ENCODE data around the gene GAS6.
"Not testable (repeated sequence)": the region's sequence is repeated elsewhere in the genome, so short reads cannot be mapped to it uniquely, and the experiment has no call there.

GAS6 gene

DNA sequence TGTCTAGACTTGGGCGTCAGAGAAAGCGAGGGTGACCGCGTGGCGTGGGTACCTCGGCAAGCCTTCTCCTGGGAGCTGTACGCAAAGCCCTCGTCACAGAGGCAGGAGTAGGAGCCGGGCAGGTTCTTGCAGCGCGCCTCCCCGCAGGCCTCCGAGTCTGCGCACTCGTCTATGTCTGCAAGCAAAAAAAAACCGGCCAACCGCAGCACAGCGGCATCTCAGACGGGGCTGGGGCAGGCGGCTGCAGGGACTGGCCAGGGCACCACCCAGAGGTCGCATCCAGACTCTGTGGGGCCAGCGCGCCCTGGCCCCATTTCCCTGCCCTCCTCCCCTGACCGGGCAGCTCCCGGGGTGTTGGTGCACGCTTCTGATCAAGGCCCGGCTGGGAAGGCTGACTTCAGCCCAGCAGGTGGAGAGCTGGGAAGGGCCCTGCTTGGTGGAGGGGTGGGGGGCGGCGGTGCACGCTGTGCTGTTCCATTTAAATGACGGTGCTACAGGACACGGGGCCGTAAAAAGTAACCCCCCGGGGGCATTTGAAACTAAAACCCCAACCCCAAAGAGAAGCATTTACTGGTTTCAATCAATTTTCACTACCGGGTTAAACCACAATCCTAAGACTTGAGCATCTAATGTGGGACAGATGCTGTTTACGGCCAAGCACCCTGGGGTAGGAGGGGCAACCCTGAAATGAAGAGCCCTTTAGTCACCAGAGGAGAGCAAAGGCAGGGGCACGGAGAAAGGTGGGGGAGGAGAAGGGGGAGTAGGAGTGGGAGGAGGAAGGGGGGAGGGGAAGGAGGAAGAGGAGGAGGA is 28.2 kb downstream of the GAS6 start:
- peak; percentile 23 for DNase-seq

DNA sequence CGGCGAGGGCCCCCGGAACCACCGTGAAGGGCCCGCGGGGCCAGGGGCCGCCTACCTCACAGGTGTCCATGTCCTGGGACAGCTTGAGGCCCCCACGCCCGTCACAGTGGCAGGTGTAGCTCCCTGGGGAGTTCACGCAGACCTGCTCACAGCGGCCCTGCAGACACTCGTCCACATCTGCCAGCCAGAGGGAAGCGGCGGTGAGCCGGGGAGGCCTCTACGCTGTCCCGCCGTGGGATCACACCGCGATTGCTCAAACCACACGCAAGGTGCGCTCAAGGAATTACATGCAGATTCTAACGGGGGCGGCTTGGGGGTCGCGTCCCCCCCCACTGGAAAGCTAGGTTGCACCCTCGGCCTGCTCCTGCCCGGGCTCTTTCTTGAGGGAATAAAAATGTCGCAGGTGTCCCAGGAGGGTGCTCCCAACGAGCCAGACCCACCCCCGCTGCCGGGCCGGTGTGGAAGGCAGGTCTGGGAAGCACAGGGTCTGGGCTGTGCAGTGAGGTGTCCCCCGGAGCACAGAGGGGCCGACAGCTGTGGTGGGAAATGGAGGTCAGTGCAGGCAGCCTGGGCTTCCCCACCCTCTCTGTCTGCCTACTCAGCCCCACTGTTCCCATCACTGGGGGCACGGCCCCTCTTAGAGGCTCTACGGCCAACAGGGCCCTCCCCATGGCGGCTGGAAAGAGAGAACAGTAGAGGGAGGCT is 29.2 kb downstream of the GAS6 start:
- DNase-seq = peak; percentile 3

DNA sequence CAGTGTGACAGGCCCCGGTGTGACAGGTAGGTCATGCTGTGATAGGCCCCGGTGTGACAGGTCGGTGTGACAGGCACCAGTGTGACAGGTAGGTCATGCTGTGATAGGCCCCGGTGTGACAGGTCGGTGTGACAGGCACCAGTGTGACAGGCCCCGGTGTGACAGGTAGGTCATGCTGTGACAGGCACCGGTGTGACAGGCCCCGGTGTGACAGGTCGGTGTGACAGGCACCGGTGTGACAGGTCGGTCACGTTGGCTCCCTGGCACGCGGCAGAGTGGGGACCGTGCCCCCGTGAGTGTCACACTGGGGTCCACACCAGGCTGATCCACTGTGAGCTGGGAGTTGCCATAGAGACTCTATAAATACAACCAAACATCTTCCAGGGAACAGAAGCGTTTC is 29.9 kb downstream of the GAS6 start:
- DNase-seq = not testable (repeated sequence)

DNA sequence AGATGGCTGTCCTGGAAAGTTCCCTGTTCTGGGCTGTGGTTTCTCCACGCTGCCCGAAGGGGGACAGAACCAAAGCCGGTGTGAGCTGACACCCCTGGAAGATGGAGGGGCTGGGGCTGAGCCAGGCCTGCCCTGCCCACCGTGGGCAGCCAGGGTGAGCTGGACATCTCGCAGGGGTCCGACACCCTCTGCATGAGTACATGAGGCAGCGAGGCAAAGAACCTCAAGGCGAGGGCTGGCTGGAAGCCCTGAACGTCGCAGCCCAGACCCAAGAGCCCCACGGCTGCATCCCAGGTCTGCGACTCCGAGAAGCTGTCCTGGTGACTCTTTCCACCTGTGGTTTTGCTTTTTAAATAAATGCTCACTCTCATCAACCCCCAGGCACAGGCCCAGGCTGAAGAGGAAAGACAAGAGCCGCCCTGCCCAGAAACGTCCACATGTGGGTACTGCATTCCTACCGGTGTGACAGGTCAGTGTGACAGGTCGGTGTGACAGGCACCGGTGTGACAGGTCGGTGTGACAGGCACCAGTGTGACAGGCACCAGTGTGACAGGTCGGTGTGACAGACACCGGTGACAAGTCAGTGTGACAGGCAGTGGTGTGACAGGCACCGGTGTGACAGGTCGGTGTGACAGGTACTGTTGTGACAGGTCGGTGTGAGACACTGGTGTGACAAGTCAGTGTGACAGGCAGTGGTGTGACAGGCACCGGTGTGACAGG is 30.6 kb downstream of the GAS6 start:
- peak; percentile 2 for DNase-seq

DNA sequence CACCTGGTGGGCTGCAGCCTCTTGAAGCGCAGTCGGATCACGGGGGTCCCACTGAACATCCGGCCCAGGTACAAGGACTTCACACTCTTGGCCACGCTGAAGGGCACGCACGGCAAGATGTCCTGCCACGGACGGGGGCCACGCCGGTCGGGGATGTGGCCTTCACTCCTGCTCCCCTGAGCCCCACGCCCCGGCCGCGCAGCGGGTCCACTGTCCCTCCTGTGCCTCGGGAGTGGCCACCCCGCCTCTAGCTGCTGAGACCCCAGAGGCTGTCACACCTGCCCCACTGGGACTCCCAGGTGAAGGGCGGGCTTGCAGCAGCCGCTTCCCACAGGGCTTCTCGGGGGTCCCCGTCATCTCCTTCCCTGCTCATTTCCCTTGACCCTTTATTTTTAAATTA is 31.2 kb downstream of the GAS6 start:
- peak; percentile 2 for DNase-seq

DNA sequence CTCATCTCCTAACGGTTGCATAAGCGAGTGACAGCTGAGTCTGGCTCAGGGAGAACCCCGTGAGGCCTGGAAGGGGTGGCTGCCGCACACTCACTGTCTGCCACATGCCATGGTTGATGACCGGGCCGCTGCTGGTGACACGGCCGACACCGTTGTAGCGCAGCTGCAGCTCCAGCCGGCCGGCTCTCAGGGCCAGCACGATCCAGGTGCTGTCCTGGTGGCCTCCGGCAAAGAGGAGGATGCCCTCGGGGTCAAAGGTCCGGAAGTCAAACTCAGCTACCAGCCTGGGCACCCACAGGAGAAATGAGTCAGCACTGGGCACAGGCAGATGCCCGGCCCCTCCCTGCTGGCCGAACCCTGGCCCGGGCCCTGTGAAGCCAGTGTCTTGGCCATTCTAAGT is 31.7 kb downstream of the GAS6 start:
- peak; percentile 11 for DNase-seq

DNA sequence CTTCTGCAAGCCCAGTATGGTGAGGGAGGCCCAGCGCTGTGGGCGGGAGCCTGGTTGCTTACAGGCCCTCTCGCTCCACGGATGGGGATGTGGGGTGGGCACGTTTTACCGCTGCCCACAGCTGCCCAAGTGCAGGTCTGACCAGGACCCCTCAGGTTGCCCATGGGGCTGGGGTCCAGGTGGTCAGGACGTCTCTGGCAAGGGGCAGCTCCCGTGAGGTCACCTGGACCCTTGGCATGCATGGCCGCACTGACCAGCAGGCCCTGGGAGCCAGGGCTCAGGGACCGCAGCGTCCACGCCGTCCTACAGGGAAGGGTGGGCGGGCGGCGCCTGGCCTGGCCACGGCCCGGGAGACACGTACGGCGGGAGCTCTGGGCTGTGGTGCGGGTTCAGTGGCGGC is 32.8 kb downstream of the GAS6 start:
- DNase-seq = no peak

DNA sequence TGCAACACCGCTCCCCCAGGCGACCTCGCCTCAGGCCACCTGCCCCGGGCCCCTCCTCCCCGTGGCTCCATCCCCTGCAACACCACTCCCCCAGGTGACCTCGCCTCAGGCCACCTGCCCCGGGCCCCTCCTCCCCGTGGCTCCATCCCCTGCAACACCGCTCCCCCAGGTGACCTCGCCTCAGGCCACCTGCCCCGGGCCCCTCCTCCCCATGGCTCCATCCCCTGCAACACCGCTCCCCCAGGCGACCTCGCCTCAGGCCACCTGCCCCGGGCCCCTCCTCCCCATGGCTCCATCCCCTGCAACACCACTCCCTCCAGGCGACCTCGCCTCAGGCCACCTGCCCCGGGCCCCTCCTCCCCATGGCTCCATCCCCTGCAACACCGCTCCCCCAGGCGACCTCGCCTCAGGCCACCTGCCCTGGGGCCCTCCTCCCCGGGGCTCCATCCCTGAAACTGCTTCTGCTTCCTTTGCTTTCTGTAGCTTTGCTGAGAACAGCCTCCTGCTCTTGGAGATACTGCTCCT is 33.4 kb downstream of the GAS6 start:
- DNase-seq = not testable (repeated sequence)

DNA sequence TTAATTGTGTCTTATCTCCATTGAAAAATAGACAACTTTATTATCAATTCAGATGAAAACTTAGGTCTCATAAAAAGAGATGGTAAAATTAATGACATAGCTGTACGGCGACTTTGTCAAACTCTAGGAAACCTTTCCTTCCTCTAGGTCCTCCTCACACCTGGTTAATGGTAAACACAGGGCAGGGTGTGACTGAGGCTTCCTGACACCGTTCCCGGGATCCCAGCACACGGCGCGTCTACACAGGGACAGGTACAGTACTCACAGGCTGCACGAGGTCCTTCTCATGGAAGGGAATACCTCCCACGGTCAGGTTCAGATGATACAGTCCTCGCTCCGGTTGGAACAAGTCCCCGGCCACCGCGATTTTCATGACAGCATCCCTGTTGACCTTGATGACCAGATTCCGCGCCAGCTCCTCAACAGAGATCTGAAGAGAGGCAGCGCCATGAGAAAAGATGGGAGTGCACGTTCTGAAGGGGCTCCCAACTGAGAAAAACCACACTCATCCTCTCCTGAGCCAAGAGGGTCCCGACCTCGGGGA is 35.5 kb downstream of the GAS6 start:
- peak; percentile 5 for DNase-seq

DNA sequence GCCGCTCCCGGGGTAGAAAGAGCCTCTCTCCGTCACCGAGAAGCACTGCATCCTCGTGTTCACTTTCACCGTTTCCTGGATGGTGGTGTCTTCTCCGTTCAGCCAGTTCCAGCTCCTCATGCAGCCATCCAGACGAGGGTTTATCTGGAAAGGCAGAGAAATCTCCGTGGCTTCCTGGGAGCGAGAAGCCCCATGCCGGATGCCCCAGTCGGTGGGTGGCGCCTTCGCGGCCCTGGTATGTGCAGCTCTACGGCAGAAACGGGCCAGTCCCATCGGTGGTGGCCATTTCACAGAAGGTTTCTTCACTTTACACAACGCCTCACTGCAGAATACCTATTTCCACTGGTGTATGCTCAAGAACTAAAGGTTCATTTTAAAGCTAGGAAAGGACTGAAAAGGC is 36.9 kb downstream of the GAS6 start:
- peak; percentile 5 for DNase-seq

DNA sequence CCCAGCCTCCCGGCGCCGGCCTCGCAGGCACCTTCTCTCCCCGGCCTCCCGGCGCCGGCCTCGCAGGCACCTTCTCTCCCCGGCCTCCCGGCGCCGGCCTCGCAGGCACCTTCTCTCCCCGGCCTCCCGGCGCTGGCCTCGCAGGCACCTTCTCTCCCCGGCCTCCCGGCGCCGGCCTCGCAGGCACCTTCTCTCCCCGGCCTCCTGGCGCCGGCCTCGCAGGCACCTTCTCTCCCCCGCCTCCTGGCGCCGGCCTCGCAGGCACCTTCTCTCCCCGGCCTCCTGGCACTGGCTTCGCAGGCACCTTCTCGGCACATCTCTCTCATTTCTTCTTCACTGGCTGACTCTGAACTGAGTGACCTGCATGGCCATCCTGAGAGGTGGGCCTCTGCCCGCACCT is 37.4 kb downstream of the GAS6 start:
- not testable (repeated sequence) for DNase-seq

DNA sequence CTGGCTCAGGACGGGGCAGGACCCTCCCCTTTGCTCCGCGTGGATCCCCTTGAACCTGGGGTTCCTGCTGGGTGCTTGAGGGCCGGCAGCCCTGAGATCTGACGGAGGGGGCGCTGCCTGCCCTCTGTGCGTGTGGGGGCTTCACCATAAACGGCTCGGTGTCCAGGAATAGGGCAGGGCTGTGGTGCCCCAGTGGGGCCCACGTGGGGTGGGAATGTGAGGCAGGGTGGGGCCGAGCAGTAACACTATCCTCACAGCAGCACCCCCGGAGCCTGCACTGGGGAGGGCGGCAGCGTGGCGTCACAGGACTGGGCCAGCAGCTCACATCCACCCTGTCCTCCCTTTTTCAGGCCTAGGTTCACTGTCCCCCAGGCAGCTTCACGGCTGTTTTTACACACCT is 38.0 kb downstream of the GAS6 start:
- DNase-seq = peak; percentile 2

DNA sequence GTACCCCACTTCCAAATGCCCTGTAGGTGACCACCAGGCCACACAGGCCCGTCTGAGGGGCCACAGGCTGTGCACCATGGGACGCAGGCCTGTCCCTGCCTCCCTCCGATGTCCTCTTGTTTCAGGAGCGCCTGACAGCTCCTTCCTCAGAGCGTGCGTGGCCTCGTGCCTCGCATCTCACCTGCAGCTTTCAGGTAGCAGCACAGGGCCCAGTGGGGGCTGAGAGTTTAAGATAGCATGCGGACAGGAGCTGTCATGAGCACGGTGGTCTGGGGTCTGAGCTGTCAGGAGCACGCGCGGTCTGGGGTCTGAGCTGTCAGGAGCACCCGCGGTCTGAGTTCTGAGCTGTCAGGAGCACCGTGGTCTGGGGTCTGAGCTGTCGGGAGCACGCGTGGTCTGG is 40.1 kb downstream of the GAS6 start:
- no peak for DNase-seq

DNA sequence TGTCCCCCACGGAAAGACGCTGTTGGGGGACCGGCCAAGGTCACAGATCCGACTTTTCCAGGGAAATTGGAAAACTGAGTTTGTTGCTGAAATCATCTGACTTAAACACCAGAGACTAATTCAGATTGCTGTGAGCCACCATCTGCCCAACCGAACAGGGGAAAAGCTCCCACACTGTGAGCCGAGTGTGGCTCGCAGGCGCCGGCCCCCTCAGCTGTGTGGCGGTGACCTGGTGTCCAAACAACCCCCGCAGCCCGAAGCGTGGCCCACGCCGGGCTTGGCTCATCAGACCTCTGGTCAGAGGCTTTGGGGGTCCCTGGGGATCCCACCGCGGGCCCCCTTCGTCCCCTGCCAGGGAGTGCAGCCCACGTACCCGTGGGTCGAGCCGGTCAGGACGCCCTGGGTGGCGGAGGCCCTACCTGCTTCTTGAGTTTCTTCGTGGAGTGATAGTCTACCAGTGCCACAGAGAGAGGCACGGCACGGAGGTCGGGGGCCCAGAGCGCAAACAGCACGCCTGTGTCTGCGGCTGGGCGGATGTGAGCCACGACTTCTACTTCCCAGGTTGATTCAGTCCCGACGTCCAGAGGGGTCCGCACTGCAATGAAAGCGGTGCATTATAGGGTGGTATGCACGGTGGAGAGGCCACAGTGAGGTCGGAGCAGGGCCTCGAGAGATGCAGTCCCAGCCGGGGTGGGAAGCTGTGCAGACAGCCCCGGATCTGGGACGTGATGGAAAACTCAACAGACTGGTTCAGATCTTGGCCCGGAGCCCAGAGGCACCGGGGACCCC is 40.7 kb downstream of the GAS6 start:
- no peak for DNase-seq

DNA sequence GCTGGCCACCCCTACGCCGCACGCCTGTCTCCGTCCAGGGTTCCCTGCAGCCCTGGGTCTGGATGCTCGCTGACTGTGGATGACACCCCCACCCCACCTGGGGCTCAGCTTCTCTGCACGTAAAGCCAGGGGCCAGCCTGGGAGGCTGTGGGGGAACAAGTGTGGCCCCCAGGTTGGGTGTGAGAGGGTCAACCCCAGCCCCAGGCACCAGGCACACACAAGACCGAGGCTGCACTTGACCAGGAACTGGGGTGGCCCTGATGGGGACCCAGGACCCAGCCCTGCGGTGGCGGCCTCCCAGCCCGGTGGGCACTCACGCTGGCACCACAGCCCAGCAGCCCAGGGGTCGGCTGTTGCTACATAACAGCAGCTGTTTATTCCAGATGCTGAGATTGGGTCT is 41.6 kb downstream of the GAS6 start:
- DNase-seq = no peak

DNA sequence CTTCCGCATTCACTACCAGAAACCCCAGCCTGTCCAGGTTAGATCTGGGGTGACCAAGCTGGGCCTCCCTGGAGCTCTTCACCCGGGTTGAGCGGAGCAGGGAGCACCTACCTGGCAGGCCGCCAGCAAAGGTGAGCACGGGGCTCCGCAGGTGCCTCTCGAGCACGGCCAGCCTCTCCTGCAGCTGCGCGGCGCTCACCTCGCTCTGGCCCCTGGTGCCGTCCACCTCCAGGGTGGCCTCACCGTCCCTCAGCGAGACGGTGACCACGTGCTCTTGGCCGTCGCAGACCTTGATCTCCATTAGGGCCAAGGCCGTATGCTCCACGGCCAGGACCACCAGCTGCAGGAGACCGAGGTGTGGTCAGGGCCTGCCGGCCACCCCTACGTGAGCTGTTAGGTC is 42.0 kb downstream of the GAS6 start:
- no peak for DNase-seq

DNA sequence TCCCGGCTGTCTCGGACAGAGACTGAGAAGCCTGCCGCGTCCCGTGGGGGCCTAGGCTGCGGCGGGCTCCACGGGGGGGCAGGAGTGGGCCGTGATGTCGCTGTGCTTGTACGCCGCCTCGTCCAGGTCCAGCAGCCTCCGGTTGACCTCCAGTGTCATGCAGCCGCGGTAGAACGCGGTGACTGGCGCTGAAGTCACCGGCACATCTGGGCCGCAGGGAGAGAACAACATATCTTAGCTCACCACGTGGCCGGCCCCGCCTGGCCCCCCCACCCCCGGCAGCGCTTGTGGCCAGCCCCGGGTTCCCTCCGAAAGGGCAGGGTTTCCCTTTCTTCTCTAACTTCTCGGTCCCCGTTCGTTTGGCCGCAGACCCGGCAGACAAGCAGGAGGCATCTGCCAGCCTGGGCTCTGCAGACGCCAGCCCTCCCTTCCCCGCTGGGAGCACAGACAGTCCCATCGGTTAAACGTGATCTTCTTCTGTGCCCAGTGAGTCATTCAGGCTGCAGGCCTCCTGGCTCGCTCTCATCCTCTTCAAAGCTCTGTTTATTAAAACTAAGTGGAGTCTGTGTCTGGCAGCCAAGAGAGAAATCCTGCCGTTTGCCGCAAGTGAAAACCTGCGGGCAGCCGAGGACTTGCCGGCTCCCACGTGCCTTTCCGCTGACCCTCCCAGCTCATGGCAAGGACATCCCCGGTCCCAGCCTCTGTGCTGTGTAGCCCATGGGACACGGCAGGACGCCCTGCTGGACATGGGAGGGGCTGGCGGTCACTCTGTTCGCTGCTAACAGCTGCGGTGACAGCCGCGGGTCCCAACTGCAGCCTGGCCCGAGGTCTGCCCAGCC is 42.8 kb downstream of the GAS6 start:
- DNase-seq = no peak

DNA sequence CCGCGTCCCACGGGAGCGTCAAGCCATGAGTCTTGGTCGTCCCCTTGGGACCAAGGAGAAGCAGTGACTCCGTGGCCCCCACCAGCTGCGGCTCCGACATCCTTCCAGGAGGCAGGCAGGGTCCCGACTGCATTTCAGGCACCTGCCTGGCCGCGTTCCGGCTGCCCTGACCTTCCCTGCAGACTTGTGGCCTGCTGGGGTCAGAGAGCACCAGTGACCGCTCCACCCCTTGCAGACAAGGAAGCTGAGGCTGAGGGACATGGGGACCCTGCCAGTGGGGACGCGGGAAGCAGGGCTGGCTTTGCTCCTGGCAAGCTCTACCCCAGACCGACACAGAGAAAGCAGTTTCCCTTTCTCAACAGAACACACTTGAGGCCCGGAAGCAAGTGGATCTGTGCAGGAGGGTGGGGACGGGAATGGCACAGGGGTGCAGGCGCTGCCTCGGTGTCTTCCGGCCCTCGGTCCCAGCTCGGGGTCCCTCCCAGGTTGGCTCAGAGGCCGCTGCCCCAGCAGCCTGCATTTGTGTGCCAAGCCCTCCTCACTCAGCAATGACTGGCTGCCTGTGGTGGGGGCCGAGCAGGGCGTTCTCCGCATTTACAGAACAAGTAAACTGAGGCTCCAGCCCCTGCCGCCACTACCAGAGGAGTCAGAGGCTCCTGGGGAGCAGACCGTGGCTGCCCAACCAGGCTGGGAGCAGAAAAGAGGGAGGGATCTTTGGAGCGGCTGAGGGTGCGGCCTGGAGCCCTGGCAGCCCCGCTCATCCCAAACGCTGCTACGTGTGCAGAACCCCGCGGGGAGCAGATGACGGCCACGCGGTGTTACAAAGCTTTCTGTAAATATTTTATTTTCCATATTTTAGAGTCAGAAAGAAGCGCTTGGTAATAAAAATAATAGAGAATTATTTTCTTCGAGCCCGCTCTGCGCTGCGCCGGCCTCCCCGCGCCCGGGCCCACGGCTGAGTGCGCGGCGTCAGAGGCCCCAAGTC is 43.9 kb downstream of the GAS6 start:
- DNase-seq = no peak

DNA sequence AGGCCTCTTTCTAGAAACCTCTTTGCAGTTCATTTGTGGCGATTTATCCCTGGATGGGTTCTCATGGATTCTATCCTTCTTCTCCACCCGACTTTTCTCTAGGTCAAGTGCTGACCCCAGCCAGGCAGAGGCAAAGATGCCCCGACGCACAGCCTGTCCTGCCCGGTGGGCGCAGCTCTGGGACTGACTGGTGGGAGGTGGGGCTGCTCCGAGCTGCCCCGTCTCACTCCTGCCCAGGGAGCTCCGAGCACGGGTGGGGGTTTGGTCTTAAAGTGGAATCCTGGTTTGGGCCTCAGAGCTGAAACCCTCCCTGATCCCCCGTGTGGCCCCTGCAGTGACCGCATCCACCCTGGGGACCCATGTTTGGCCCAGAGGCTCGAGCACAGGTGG is 44.5 kb downstream of the GAS6 start:
- DNase-seq = no peak

DNA sequence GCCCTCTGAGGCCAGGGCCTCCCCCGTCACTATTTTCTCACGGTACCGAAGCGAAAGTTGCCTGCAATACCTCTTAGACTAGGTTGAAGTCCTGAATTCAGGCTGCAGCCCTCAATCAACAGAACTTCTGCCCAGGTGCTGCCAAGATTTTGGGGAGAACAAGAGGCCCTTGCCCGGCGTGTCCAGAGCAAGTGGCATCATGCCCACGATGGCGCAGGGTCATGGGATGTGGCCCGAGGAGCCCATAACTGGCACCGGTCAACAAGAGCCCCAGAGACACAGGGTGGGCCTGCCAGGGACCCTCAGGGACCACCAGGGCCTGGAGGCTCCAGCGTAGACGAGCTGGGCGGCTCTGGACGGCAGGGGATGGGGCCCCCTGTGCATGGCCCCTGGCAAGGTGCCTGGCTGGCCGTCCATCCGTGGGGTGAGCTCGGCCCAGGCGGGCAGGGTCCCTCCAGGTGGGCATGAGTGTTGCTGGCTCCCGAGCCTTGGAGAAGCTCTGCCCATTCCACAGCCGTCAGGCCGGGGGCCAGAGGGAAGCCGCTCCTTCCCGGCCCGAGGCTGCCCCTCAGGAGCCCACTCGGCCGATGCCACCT is 45.1 kb downstream of the GAS6 start:
- DNase-seq = no peak

Data from RPMI8226 (cell line).